HCT116 (cell line): ENCODE data around the gene VWA3B. TPM values are rescaled to one million over a fixed set of nuclear protein-coding genes. Genes with fewer than 3 reads are reported as not detected.

Experiments
- ATAC-seq: fragments of 200-7000 bp; cut with Tn5 transposase; 2 replicates; pipeline ENCODE4 v1.9.1; 2020; ENCODE audit warnings: mild to moderate bottlenecking, moderate library complexity
- BruUV-seq: library from RNA; stranded (reverse); fragments of 400-500 nt; replicated peaks from 2 replicates; lab custom pipeline; 2021; lab: Mats Ljungman, UMichigan
- CTCF ChIA-PET: fragments of 300-600 bp; sonication (Branson Sonifier 250); formaldehyde crosslinking; loops from one replicate; lab custom pipeline; 2021; ENCODE audit warnings: antibody characterized with exemption; lab: Charles Lee
- POLR2A ChIA-PET: fragments of 300-600, 350-600 bp; sonication (Branson Sonifier 250); formaldehyde crosslinking; loops from one replicate; lab custom pipeline; 2021; ENCODE audit warnings: antibody characterized with exemption; lab: Charles Lee
- RAD21 ChIA-PET, 2 experiments: fragments of 300-600 bp; sonication (Branson Sonifier 250); formaldehyde crosslinking; loops; one replicate each; lab custom pipeline; 2023; ENCODE audit warnings: low total read pairs in 2 of 2; ENCODE audit not compliant: uncharacterized antibody in 2 of 2, unreplicated experiment in 2 of 2, low non-redundant PET in 1 of 2; lab: Charles Lee
- DNase-seq: peaks from one replicate; pipeline ENCODE4 v3.0.0-alpha.2; 2010; ENCODE audit warnings: low read depth, low spot score
- H2AFZ ChIP-seq: fragments of 200-600 bp; shearing (Covaris generic), sonication (generic); 2 replicates; pipeline ENCODE4 v1.6.1; 2017; ENCODE audit warnings: low read depth, mixed run types, mixed read lengths, antibody characterized with exemption, low read length; ENCODE audit not compliant: poor library complexity, severe bottlenecking
- H3K27ac ChIP-seq: 2 replicates; pipeline ENCODE4 v1.5.1; 2012; ENCODE audit warnings: low read depth, low read length
- H3K27me3 ChIP-seq: fragments of 200-600 bp; sonication (generic); 2 replicates; pipeline ENCODE4 v1.6.1; 2016; ENCODE audit warnings: mixed run types, low read length, mixed read lengths; ENCODE audit not compliant: insufficient read depth
- H3K36me3 ChIP-seq, 2 experiments: fragments of 200-500 bp in 1 of 2; fragments of 200-600 bp in 1 of 2; sonication (Bioruptor generic) in 1 of 2; sonication (generic) in 1 of 2; 2 replicates each; pipeline versions ENCODE4 v1.5.1 to v1.6.1; 2014 to 2016; ENCODE audit warnings: low read length in 2 of 2, inconsistent platforms in 1 of 2, mixed read lengths in 1 of 2, mixed run types in 1 of 2; ENCODE audit not compliant: insufficient read depth in 2 of 2, control insufficient read depth in 1 of 2
- H3K4me1 ChIP-seq, 2 experiments: fragments of 200-600 bp in 1 of 2; sonication (generic) in 1 of 2; 2 replicates each; pipeline versions ENCODE4 v1.5.1 to v1.6.1; 2012 to 2017; ENCODE audit warnings: low read length in 2 of 2, inconsistent platforms in 1 of 2, mild to moderate bottlenecking in 1 of 2, mixed read lengths in 1 of 2, mixed run types in 1 of 2, moderate library complexity in 1 of 2; ENCODE audit not compliant: insufficient read depth in 2 of 2, control insufficient read depth in 1 of 2
- H3K4me2 ChIP-seq: fragments of 200-600 bp; sonication (generic); 2 replicates; pipeline ENCODE4 v1.6.1; 2017; ENCODE audit warnings: mixed run types, low read length, mixed read lengths
- H3K4me3 ChIP-seq, 2 experiments: fragments of 200-600 bp in 1 of 2; sonication (generic) in 1 of 2; replicated peaks in 1 of 2; 2 replicates each; pipeline ENCODE4 v1.5.1; 2011 to 2016; ENCODE audit warnings: low read length in 2 of 2, control low read depth in 1 of 2, low read depth in 1 of 2, mild to moderate bottlenecking in 1 of 2, mixed read lengths in 1 of 2, mixed run types in 1 of 2
- H3K79me2 ChIP-seq: fragments of 200-600 bp; sonication (generic); 2 replicates; pipeline ENCODE4 v1.6.1; 2017; ENCODE audit warnings: mild to moderate bottlenecking, mixed run types, low read length, moderate library complexity, mixed read lengths; ENCODE audit not compliant: insufficient read depth
- H3K9ac ChIP-seq: fragments of 200-600 bp; sonication (generic); 2 replicates; pipeline ENCODE4 v1.6.1; 2016; ENCODE audit warnings: low read length, mixed read lengths
- H3K9me2 ChIP-seq: fragments of 200-600 bp; sonication (generic), shearing (Covaris generic); 2 replicates; pipeline ENCODE4 v1.6.1; 2017; ENCODE audit warnings: mixed run types, mild to moderate bottlenecking, moderate library complexity; ENCODE audit not compliant: insufficient read depth
- H3K9me3 ChIP-seq, 2 experiments: fragments of 200-500 bp in 1 of 2; fragments of 200-600 bp in 1 of 2; sonication (Bioruptor generic) in 1 of 2; sonication (generic) in 1 of 2; 2 replicates each; pipeline ENCODE4 v1.6.1; 2014 to 2017; ENCODE audit warnings: low read length in 2 of 2, mixed read lengths in 2 of 2, inconsistent platforms in 1 of 2, low read depth in 1 of 2, mild to moderate bottlenecking in 1 of 2, mixed run types in 1 of 2, moderate library complexity in 1 of 2; ENCODE audit not compliant: control insufficient read depth in 1 of 2, insufficient read depth in 1 of 2
- H4K20me1 ChIP-seq: fragments of 200-600 bp; sonication (generic), shearing (Covaris generic); 2 replicates; pipeline ENCODE4 v1.6.1; 2017; ENCODE audit warnings: mixed run types, mild to moderate bottlenecking, moderate library complexity; ENCODE audit not compliant: insufficient read depth
- FOSL1 ChIP-seq: IDR thresholded peaks from 2 replicates; pipeline ENCODE4 v1.6.1; 2012; ENCODE audit warnings: low read depth
- JUND ChIP-seq: IDR thresholded peaks from 2 replicates; pipeline ENCODE4 v1.6.1; 2012
- POLR2AphosphoS5 ChIP-seq: IDR thresholded peaks from 2 replicates; pipeline ENCODE4 v1.6.1; 2011; ENCODE audit warnings: mild to moderate bottlenecking, low read depth, low read length, moderate library complexity
- ZFX ChIP-seq: fragments of 450-650 bp; IDR thresholded peaks from 2 replicates; pipeline ENCODE4 v1.6.1; 2017
- ZNF274 ChIP-seq: fragments of 200-500 bp; sonication (Bioruptor generic); IDR thresholded peaks from 2 replicates; pipeline ENCODE4 v1.6.1; 2014; ENCODE audit warnings: mild to moderate bottlenecking, low read depth, low read length, inconsistent platforms
- intact Hi-C: fragments of 100-400 bp; cut with micrococcal nuclease; formaldehyde crosslinking; loops from 2 replicates; pipeline ENCODE4 v1.10.0; 2022
- total RNA-seq: library from RNA; stranded (reverse); gene quantifications from one replicate; pipeline ENCODE4 v1.2.1, GENCODE V29; 2021; ENCODE audit not compliant: unreplicated experiment

VWA3B gene
- total RNA-seq, 1 experiment from 2014 or later = 0.47 TPM

DNA sequence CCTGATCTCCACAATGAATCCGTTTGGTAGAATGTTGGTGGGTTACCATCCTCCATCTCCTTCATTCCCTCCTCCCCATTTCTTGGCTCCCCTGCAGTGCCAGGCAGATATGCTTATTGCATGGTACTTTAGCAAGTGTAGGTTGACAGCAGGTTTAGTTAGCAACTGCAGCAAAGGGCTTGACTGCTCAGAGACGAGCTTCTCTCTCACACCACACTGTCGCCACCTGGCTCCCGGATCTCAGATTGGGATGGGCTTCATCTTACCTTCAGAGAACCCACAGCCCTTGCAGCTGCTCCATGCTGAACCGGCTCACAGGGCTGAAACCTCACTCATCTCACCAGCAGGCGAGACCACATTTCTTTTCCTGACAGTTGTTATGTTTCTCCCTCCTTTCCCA lies 88.8 kb downstream of the VWA3B start (continued):
- TF ChIP-seq POLR2AphosphoS5 (no peak), JUND (no peak)

- H3K36me3 ChIP-seq = no peaks in the 10 kb centered on the region
- no peak for DNase-seq
- intact Hi-C loops = loop anchor here (5.0 kb wide), 1 partner anchor 370 kb away; no protein-coding TSS in a partner anchor
- peaks cover 20% of the 10 kb centered on the region for H3K27me3 ChIP-seq
- H3K9me3 ChIP-seq = no peaks in the 10 kb centered on the region
- H3K27ac ChIP-seq = no peak overlapping the region
- no peak for ATAC-seq
- no peak overlapping the region for H3K4me2 ChIP-seq
- no peak for TF ChIP-seq ZFX
- no peak for TF ChIP-seq ZNF274
- no peaks in the 10 kb centered on the region for H4K20me1 ChIP-seq
- H3K9ac ChIP-seq = no peak overlapping the region
- H3K4me1 ChIP-seq = peaks cover 0 to 6% of the 10 kb centered on the region in 2 experiments; a peak in 1 of 4 replicates
- ChIA-PET RAD21 (no interaction called here), CTCF (no interaction called here), POLR2A (no interaction called here)
- H3K9me2 ChIP-seq = no peaks in the 10 kb centered on the region
- BruUV-seq = no TSS peak
- no peak overlapping the region for H2AFZ ChIP-seq
- H3K4me3 ChIP-seq = no peak overlapping the region
- H3K79me2 ChIP-seq = no peaks in the 10 kb centered on the region
These were observed 90.3 kb downstream of the VWA3B start for GRCh38 chr2:98177286-98177685.

- TF ChIP-seq FOSL1 = no peak
- TF ChIP-seq, all 23 proteins: peak for 0
- Histone ChIP-seq H4K20me1 (no peaks in the 10 kb centered on the region), H3K4me1 (peaks cover 0 to 6% of the 10 kb centered on the region in 2 experiments; a peak in 1 of 4 replicates), H3K9me3 (no peaks in the 10 kb centered on the region), H3K4me3 (no peak overlapping the region), H3K79me2 (no peaks in the 10 kb centered on the region), H3K9me2 (no peaks in the 10 kb centered on the region), H3K27ac (no peak overlapping the region), H3K4me2 (no peak overlapping the region), H3K36me3 (no peaks in the 10 kb centered on the region), H2AFZ (no peak overlapping the region), H3K9ac (no peak overlapping the region), H3K27me3 (peaks cover 20% of the 10 kb centered on the region)
- intact Hi-C loops = loop anchor here (5.0 kb wide), 1 partner anchor 371 kb away; no protein-coding TSS in a partner anchor
- ChIA-PET CTCF (no interaction called here), POLR2A (no interaction called here), RAD21 (no interaction called here)
- no TSS peak for BruUV-seq
- DNase-seq = no peak
- ATAC-seq = no peak
These were observed 91.0 kb downstream of the VWA3B start for GRCh38 chr2:98177986-98178385.
